HCT116 (cell line): ENCODE data around the gene ADGRA1.

Experiments used
- CEBPB ChIP-seq: IDR thresholded peaks from 2 replicates; pipeline ENCODE4 v1.6.1; 2012; ENCODE audit warnings: low read depth
- CTCF ChIP-seq, 3 experiments: fragments of 200-600 bp in 1 of 3; sonication (generic) in 1 of 3; IDR thresholded peaks in 2 of 3; conservative IDR thresholded peaks in 1 of 3; 2 replicates each; pipeline ENCODE4 v1.5.1; 2012 to 2017; ENCODE audit warnings: low read depth in 2 of 3, low read length in 2 of 3, antibody characterized with exemption in 1 of 3, borderline replicate concordance in 1 of 3, control low read depth in 1 of 3, mild to moderate bottlenecking in 1 of 3, mixed read lengths in 1 of 3, mixed run types in 1 of 3, moderate library complexity in 1 of 3; ENCODE audit not compliant: insufficient read depth in 1 of 3
- ELF1 ChIP-seq: IDR thresholded peaks from 2 replicates; pipeline ENCODE4 v1.6.1; 2012; ENCODE audit warnings: low read depth, borderline replicate concordance
- EZH2 ChIP-seq: fragments of 200-600 bp; sonication (generic); IDR thresholded peaks from 2 replicates; pipeline ENCODE4 v1.6.1; 2017; ENCODE audit warnings: antibody characterized with exemption, mixed run types
- EZH2phosphoT487 ChIP-seq: fragments of 200-600 bp; IDR thresholded peaks from 2 replicates; pipeline ENCODE4 v1.6.1; 2018; ENCODE audit warnings: antibody characterized with exemption, borderline replicate concordance
- MAX ChIP-seq: IDR thresholded peaks from 2 replicates; pipeline ENCODE4 v1.6.1; 2012
- POLR2A ChIP-seq: IDR thresholded peaks from 2 replicates; pipeline ENCODE4 v1.7.0; 2011; ENCODE audit warnings: borderline replicate concordance; ENCODE audit not compliant: insufficient read depth, insufficient read length; ENCODE audit errors: extremely low read depth
- POLR2AphosphoS5 ChIP-seq: IDR thresholded peaks from 2 replicates; pipeline ENCODE4 v1.6.1; 2011; ENCODE audit warnings: mild to moderate bottlenecking, low read depth, low read length, moderate library complexity
- RAD21 ChIP-seq: IDR thresholded peaks from 2 replicates; pipeline ENCODE4 v1.6.1; 2012; ENCODE audit warnings: low read depth, mild to moderate bottlenecking
- SP1 ChIP-seq: IDR thresholded peaks from 2 replicates; pipeline ENCODE4 v1.6.1; 2012; ENCODE audit warnings: low read depth
- TF ChIP-seq, protein P1 (sequence below): IDR thresholded peaks from 2 replicates; pipeline ENCODE4 v1.6.1; 2012; ENCODE audit warnings: low read depth

DNA sequence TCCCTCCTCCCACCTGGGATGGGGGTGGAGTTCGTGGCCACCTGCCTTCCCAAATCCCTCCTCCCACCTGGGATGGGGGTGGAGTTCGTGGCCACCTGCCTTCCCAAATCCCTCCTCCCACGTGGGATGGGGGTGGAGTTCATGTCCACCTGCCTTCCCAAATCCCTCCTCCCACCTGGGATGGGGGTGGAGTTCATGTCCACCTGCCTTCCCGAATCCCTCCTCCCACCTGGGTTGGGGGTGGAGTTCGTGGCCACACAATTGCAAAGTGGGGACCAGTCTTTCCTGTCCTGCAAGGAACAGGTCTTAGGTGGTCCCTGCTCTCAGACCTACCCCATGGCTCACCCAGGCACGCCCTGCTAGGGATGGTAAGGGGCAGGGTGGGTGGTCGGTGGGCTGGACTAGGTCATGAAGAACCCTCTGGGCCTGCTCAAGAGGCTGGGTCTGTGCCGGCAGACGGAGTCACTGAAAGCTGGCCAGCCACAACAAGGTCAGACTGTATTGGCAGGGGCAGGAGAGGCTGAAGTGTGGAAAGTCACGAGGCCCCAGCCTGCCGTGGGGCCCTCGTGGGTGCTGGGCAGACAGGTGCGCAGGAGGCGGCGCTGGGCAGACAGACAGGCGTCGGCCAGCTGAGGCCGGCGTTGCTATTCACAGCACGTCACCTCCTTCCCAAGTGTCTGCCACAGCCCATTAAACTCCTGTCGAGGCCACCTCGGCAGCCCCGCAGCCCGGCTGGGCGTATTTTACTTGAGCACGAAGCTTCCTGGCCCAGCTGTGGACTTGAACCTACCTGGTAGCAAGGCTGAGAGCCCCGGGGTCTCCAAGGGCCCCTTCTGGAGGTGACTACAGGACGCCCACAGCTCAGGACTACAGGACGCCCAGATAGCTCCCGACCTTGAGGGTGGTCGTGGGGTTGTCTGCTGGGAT, 76.4 kb downstream of the ADGRA1 start:
- TF ChIP-seq CTCF (IDR thresholded peaks at IDR 0.05 in 2 of 3, conservative IDR thresholded peaks at IDR 0.05 in 1 of 3; ENCODE audit: borderline replicate concordance in 1 of 3, insufficient read depth in 1 of 3, low read depth in 2 of 3, low read length in 2 of 3) (no peak), POLR2A (no peak), SP1 (no peak), MAX (no peak), ELF1 (no peak), EZH2phosphoT487 (no peak), EZH2 (no peak), RAD21 (no peak), POLR2AphosphoS5 (no peak), CEBPB (no peak)
- TF ChIP-seq, protein P1, sequence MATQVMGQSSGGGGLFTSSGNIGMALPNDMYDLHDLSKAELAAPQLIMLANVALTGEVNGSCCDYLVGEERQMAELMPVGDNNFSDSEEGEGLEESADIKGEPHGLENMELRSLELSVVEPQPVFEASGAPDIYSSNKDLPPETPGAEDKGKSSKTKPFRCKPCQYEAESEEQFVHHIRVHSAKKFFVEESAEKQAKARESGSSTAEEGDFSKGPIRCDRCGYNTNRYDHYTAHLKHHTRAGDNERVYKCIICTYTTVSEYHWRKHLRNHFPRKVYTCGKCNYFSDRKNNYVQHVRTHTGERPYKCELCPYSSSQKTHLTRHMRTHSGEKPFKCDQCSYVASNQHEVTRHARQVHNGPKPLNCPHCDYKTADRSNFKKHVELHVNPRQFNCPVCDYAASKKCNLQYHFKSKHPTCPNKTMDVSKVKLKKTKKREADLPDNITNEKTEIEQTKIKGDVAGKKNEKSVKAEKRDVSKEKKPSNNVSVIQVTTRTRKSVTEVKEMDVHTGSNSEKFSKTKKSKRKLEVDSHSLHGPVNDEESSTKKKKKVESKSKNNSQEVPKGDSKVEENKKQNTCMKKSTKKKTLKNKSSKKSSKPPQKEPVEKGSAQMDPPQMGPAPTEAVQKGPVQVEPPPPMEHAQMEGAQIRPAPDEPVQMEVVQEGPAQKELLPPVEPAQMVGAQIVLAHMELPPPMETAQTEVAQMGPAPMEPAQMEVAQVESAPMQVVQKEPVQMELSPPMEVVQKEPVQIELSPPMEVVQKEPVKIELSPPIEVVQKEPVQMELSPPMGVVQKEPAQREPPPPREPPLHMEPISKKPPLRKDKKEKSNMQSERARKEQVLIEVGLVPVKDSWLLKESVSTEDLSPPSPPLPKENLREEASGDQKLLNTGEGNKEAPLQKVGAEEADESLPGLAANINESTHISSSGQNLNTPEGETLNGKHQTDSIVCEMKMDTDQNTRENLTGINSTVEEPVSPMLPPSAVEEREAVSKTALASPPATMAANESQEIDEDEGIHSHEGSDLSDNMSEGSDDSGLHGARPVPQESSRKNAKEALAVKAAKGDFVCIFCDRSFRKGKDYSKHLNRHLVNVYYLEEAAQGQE = no peak
